B cell (primary cell): ENCODE results near the gene PROM1. TPM values are rescaled to one million over a fixed set of nuclear protein-coding genes. Genes with fewer than 3 reads are reported as not detected.

Experiments used
- ATAC-seq: fragments of 200-7000 bp; cut with Tn5 transposase; one replicate; pipeline ENCODE4 v1.10.0; 2021; ENCODE audit warnings: low read depth, mild to moderate bottlenecking, moderate number of reproducible peaks, moderate library complexity
- CTCF ChIA-PET: fragments of 350-600 bp; sonication (Branson Sonifier 250); formaldehyde crosslinking; loops from one replicate; lab custom pipeline; 2021; ENCODE audit warnings: antibody characterized with exemption, inconsistent platforms; lab: Charles Lee
- POLR2A ChIA-PET: fragments of 350-600 bp; sonication (Branson Sonifier 250); formaldehyde crosslinking; loops from one replicate; lab custom pipeline; 2021; ENCODE audit warnings: antibody characterized with exemption; lab: Charles Lee
- DNase-seq: peaks from one replicate; pipeline ENCODE4 v3.0.0; 2013
- H2AFZ ChIP-seq: 2 replicates; pipeline ENCODE4 v1.6.1; 2012; ENCODE audit warnings: mild to moderate bottlenecking, low read depth, low read length; ENCODE audit not compliant: insufficient read depth, poor library complexity, severe bottlenecking
- H3K27ac ChIP-seq, 2 donors: 1 replicate in 1 of 2; 2 replicates in 1 of 2; pipeline ENCODE4 v1.5.1; 2012 to 2013; ENCODE audit warnings: low read length in 2 of 2, mild to moderate bottlenecking in 2 of 2, moderate library complexity in 1 of 2
- H3K27me3 ChIP-seq, 4 experiments: fragments of 200-600 bp in 1 of 4; sonication (generic) in 1 of 4; replicated peaks in 1 of 4; 1 replicate in 2 of 4; 2 replicates in 2 of 4; pipeline versions ENCODE4 v1.6.1 to v1.7.0; 2013 to 2016; ENCODE audit warnings: low read length in 3 of 4, mild to moderate bottlenecking in 2 of 4, mixed read lengths in 1 of 4, moderate library complexity in 1 of 4; ENCODE audit not compliant: insufficient read depth in 4 of 4, control insufficient read depth in 3 of 4; ENCODE audit errors: control extremely low read depth in 1 of 4
- H3K36me3 ChIP-seq, 2 experiments: replicated peaks in 1 of 2; 1 replicate in 1 of 2; 2 replicates in 1 of 2; pipeline versions ENCODE4 v1.6.1 to v1.7.1; 2013; ENCODE audit warnings: low read length in 1 of 2; ENCODE audit not compliant: insufficient read depth in 2 of 2, control insufficient read depth in 1 of 2; ENCODE audit errors: control extremely low read depth in 1 of 2, extremely low read depth in 1 of 2
- H3K4me1 ChIP-seq, 2 donors: fragments of 200-600 bp in 1 of 2; sonication (generic) in 1 of 2; 1 replicate in 1 of 2; 2 replicates in 1 of 2; pipeline versions ENCODE4 v1.5.1 to v1.6.1; 2013 to 2017; ENCODE audit warnings: low read length in 2 of 2; ENCODE audit not compliant: control insufficient read depth in 2 of 2, insufficient read depth in 2 of 2
- H3K4me2 ChIP-seq: replicated peaks from 2 replicates; pipeline ENCODE3; 2012; ENCODE audit warnings: mild to moderate bottlenecking, low read depth, low read length; ENCODE audit not compliant: poor library complexity, severe bottlenecking
- H3K4me3 ChIP-seq, 5 experiments: fragments of 200-600 bp in 1 of 5; sonication (generic) in 1 of 5; 1 replicate in 3 of 5; 2 replicates in 2 of 5; pipeline versions ENCODE4 v1.5.1 to v1.7.0; 2011 to 2016; ENCODE audit warnings: low read length in 4 of 5, mild to moderate bottlenecking in 4 of 5, low read depth in 2 of 5, control low read depth in 1 of 5, moderate library complexity in 1 of 5; ENCODE audit not compliant: insufficient read depth in 1 of 5; ENCODE audit errors: control extremely low read depth in 1 of 5, extremely low read depth in 1 of 5
- H3K79me2 ChIP-seq: fragments of 200-600 bp; sonication (generic); one replicate; pipeline ENCODE4 v1.6.0; 2016; ENCODE audit warnings: low read length; ENCODE audit not compliant: control insufficient read depth, insufficient read depth
- H3K9ac ChIP-seq: fragments of 200-600 bp; sonication (generic); 2 replicates; pipeline ENCODE4 v1.6.1; 2017; ENCODE audit warnings: mild to moderate bottlenecking, low read length, moderate library complexity
- H3K9me3 ChIP-seq, 3 donors: one replicate each; pipeline versions ENCODE4 v1.6.1 to v1.7.1; 2013; ENCODE audit warnings: low read length in 2 of 3; ENCODE audit not compliant: control insufficient read depth in 2 of 3, insufficient read depth in 1 of 3; ENCODE audit errors: control extremely low read depth in 1 of 3
- H4K20me1 ChIP-seq: 2 replicates; pipeline ENCODE4 v1.6.0; 2012; ENCODE audit warnings: mild to moderate bottlenecking, low read length; ENCODE audit not compliant: insufficient read depth, control insufficient read depth, poor library complexity, severe bottlenecking
- H3K27ac Mint-ChIP-seq: one replicate; pipeline ENCODE4 v1.8.0; 2021; ENCODE audit warnings: mixed read lengths
- H3K27me3 Mint-ChIP-seq: one replicate; pipeline ENCODE4 v1.8.0; 2021; ENCODE audit warnings: mixed read lengths
- H3K4me1 Mint-ChIP-seq: one replicate; pipeline ENCODE4 v1.8.0; 2021; ENCODE audit warnings: mixed read lengths
- H3K4me3 Mint-ChIP-seq: one replicate; pipeline ENCODE4 v1.8.0; 2021; ENCODE audit warnings: mixed read lengths
- H3K9me3 Mint-ChIP-seq: one replicate; pipeline ENCODE4 v1.8.0; 2022; ENCODE audit warnings: mixed read lengths; ENCODE audit not compliant: insufficient read depth
- EZH2 ChIP-seq: IDR thresholded peaks from 2 replicates; pipeline ENCODE4 v1.6.1; 2012; ENCODE audit warnings: borderline replicate concordance, low read depth, mild to moderate bottlenecking, moderate library complexity, low read length; ENCODE audit not compliant: insufficient read depth, poor library complexity, severe bottlenecking
- WGBS: methylation state at CpG from one replicate; pipeline ENCODE4 v1.1.5; 2013; ENCODE audit warnings: missing lambda C conversion rate; ENCODE audit not compliant: insufficient coverage; 5-methylcytosine and 5-hydroxymethylcytosine counted together
- intact Hi-C: fragments of 100-400 bp; cut with micrococcal nuclease; formaldehyde crosslinking; loops from one replicate; pipeline ENCODE4 v1.10.0; 2022
- polyA plus RNA-seq: library from polyadenylated mRNA; depleted of rRNA; stranded (reverse); fragments of >200 nt; gene quantifications from 2 replicates; pipeline ENCODE4 v1.2.3, GENCODE V29; 2012
- total RNA-seq, 2 donors: library from RNA; stranded (reverse); fragments of 120-200 nt in 1 of 2; gene quantifications; 1 replicate in 1 of 2; 2 replicates in 1 of 2; pipeline versions ENCODE4 v1.2.3 to v1.2.4, GENCODE V29; 2013 to 2022
- TF ChIP-seq, protein P1 (sequence below): fragments of 200-600 bp; IDR thresholded peaks from one replicate; pipeline ENCODE4 v1.8.0; 2022; ENCODE audit warnings: antibody characterized with exemption, mild to moderate bottlenecking

The PROM1 gene
- total and polyA plus RNA-seq, 2 donors (not counting 1 experiment from before 2014, with no cell fraction given), result 0.04 TPM; not detected in 1

DNA sequence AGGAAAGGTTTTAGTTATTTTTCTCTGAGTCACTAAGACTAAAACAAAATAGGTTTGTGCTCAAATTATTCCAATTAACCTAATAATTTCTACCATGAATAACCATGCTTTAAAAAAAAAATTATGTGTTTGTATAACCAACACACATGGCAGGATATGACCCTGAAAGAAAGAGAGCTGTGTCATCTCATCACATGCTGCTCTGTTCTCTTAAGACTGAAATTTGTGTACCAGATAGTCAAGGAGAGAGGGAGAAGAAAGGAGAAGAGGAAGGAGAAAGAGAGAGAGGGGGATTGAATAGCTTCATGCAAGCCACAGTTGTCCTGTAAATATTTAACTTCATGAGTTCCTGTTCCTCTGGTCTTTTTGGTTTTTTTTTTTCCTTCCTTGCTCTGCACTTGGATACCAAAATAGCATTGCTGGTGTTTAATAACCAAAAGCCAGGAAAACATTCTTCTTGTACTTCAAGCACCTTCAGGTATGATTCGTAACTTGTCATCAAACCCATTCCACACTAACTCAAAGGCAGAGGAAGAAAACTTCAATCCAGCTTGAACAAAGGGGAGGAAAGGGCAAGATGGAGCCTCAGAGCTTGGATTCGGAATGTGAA is 6.4 kb upstream of the PROM1 start:
- no peaks in the 10 kb centered on the region for H3K4me1 ChIP-seq
- TF ChIP-seq, protein P1, sequence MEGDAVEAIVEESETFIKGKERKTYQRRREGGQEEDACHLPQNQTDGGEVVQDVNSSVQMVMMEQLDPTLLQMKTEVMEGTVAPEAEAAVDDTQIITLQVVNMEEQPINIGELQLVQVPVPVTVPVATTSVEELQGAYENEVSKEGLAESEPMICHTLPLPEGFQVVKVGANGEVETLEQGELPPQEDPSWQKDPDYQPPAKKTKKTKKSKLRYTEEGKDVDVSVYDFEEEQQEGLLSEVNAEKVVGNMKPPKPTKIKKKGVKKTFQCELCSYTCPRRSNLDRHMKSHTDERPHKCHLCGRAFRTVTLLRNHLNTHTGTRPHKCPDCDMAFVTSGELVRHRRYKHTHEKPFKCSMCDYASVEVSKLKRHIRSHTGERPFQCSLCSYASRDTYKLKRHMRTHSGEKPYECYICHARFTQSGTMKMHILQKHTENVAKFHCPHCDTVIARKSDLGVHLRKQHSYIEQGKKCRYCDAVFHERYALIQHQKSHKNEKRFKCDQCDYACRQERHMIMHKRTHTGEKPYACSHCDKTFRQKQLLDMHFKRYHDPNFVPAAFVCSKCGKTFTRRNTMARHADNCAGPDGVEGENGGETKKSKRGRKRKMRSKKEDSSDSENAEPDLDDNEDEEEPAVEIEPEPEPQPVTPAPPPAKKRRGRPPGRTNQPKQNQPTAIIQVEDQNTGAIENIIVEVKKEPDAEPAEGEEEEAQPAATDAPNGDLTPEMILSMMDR, result no peak
- TF ChIP-seq EZH2, result no peak
- H3K27ac Mint-ChIP-seq, result no peak overlapping the region
- H3K4me3 ChIP-seq, result no peak overlapping the region
- H3K9me3 Mint-ChIP-seq, result no peaks in the 10 kb centered on the region
- H3K36me3 ChIP-seq, result no peaks in the 10 kb centered on the region
- WGBS, result no CpG with 5 or more reads among the region's 2 CpGs
- H2AFZ ChIP-seq, result no peak overlapping the region
- peaks cover 0 to 9% (median under 1%) of the 10 kb centered on the region in 3 donors for H3K9me3 ChIP-seq
- H3K79me2 ChIP-seq, result no peaks in the 10 kb centered on the region
- peaks cover 54% of the 10 kb centered on the region for H3K27me3 Mint-ChIP-seq
- H3K4me3 Mint-ChIP-seq, result no peak overlapping the region
- no peaks in the 10 kb centered on the region for H3K4me1 Mint-ChIP-seq
- H3K27ac ChIP-seq, result no peak overlapping the region
- ChIA-PET CTCF (no interaction called here), POLR2A (no interaction called here)
- H3K9ac ChIP-seq, result no peak overlapping the region
- H3K4me2 ChIP-seq, result no peak overlapping the region
- H4K20me1 ChIP-seq, result no peaks in the 10 kb centered on the region
- H3K27me3 ChIP-seq, result peaks cover 0 to 14% (median 6%) of the 10 kb centered on the region in 4 experiments
- intact Hi-C loops, result no loop called here
- DNase-seq (no peak), ATAC-seq (no peak)

DNA sequence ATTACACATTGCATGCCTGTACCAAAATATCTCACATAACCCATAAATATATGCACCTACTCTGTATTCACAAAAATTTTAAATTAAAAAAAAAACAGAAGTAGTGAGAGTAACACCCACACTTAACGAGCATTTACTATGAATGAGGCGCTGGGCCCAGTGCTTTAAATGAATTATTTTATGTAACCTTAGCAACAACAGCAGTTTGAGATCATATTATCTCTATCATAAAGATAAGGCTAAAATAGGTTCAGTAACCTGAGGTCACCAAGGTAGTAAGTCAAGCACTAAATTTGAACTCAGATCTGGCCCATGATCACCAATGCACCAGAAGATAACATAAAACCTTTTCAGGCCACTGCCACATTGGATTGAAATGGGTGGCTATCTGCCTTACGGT is 5.3 kb upstream of the PROM1 start:
- peaks cover 0 to 9% (median 5%) of the 10 kb centered on the region in 3 donors for H3K9me3 ChIP-seq
- H3K9ac ChIP-seq, result no peak overlapping the region
- no peak overlapping the region for H3K4me3 Mint-ChIP-seq
- H3K4me2 ChIP-seq, result no peak overlapping the region
- H3K4me1 ChIP-seq, result peaks cover 2 to 3% of the 10 kb centered on the region in 2 donors
- no peak overlapping the region for H3K27ac ChIP-seq
- peaks cover 56% of the 10 kb centered on the region for H3K27me3 Mint-ChIP-seq
- no peaks in the 10 kb centered on the region for H4K20me1 ChIP-seq
- H3K27ac Mint-ChIP-seq, result no peak overlapping the region
- H3K27me3 ChIP-seq, result peaks cover 0 to 24% (median 17%) of the 10 kb centered on the region in 4 experiments
- CTCF ChIA-PET, result no interaction called here
- WGBS, result no CpG with 5 or more reads among the region's 3 CpGs
- intact Hi-C loops, result no loop called here
- H2AFZ ChIP-seq, result no peak overlapping the region
- H3K9me3 Mint-ChIP-seq, result no peaks in the 10 kb centered on the region
- ATAC-seq (no peak), DNase-seq (no peak)
- peaks cover 3% of the 10 kb centered on the region for H3K4me1 Mint-ChIP-seq
- no peak overlapping the region for H3K4me3 ChIP-seq
- H3K36me3 ChIP-seq, result no peaks in the 10 kb centered on the region
- H3K79me2 ChIP-seq, result no peaks in the 10 kb centered on the region
- POLR2A ChIA-PET, result no interaction called here
- TF ChIP-seq, protein P1, result no peak
- no peak for TF ChIP-seq EZH2
